ENCODE results near the gene ANO10. TPM values are rescaled to one million over a fixed set of nuclear protein-coding genes. Genes with fewer than 3 reads are reported as not detected.

ANO10 gene
- total and polyA plus RNA-seq, 2 donors (not counting 3 experiments of a cell fraction or from before 2014, with no cell fraction given), result 28.4 to 45.8 TPM

DNA sequence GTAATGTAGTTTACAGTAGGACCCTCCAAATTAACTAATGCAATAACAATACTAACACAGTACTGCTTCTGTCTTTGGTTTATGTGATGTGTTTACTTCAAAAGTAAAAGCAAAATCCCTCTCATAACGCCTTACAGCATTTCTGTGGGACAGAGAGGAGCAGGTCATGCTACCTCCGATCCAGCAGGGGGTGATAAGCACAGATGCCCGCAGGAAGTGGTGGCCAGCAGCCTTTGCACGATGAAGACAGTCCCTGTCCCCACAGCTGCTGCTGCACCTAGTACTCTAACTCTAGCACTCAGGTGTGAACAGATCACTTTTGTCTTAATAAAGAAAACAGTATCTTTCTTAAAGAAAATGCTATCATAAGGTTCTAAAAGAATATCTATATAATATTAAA, 38.3 kb downstream of the ANO10 start:
- DNase-seq (ENCODE audit: low read depth, low spot score) (no peak), FAIRE-seq (no peak)
- POLR2A ChIA-PET, result no interaction called here
- Histone ChIP-seq H3K27ac (ENCODE audit: insufficient read depth, low read depth, low read length) (no peak overlapping the region), H3K4me1 (ENCODE audit: control insufficient read depth, extremely low read depth, insufficient read depth, low read length) (peaks cover 20% of the 10 kb centered on the region), H3K36me3 (ENCODE audit: control insufficient read depth in 2 of 2, extremely low read depth in 1 of 2, insufficient read depth in 2 of 2, low read length in 2 of 2) (no peaks in the 10 kb centered on the region), H3K27me3 (ENCODE audit: control insufficient read depth in 2 of 2, insufficient read depth in 2 of 2, low read length in 2 of 2) (no peaks in the 10 kb centered on the region), H3K9me3 (replicated peaks; ENCODE audit: control insufficient read depth, insufficient read depth, low read length) (no peaks in the 10 kb centered on the region), H3K9me1 (replicated peaks; ENCODE audit: control insufficient read depth, extremely low read depth, insufficient read depth, low read length) (no peaks in the 10 kb centered on the region), H3K4me2 (ENCODE audit: insufficient read depth, low read length) (no peak overlapping the region), H2AFZ (ENCODE audit: low read depth, low read length) (no peak overlapping the region), H4K20me1 (replicated peaks; ENCODE audit: control insufficient read depth, extremely low read depth, insufficient read depth, low read length) (no peaks in the 10 kb centered on the region), H3K79me2 (ENCODE audit: control insufficient read depth, insufficient read depth, low read length) (peaks cover 4% of the 10 kb centered on the region), H3K4me3 (replicated peaks in 1 of 3; ENCODE audit: insufficient read depth in 1 of 3, low read depth in 1 of 3, low read length in 3 of 3) (no peak overlapping the region), H3K9ac (replicated peaks; ENCODE audit: extremely low read depth, insufficient read depth, low read length) (no peak overlapping the region)
- CTCF ChIA-PET, result no interaction called here
- intact Hi-C loops (cut with micrococcal nuclease) (no loop called here), dilution Hi-C loops (cut with MboI; ENCODE audit: extremely low pct_ligation_motif_present, low sequenced_read_pairs) (no loop called here)
- TF ChIP-seq, protein P1, sequence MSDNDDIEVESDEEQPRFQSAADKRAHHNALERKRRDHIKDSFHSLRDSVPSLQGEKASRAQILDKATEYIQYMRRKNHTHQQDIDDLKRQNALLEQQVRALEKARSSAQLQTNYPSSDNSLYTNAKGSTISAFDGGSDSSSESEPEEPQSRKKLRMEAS (IDR thresholded peaks at IDR 0.05; ENCODE audit: insufficient read depth, insufficient read length), result no peak
- TF ChIP-seq JUN (IDR thresholded peaks at IDR 0.05; ENCODE audit: borderline replicate concordance, insufficient read depth, insufficient read length, low read depth), result no peak
- no peak for TF ChIP-seq POLR2AphosphoS5 (IDR thresholded peaks at IDR 0.05; ENCODE audit: insufficient read depth, low read depth, low read length)
- no peak for TF ChIP-seq GATA2 (IDR thresholded peaks at IDR 0.05; ENCODE audit: insufficient read depth, insufficient read length, low read depth, low read length)
- TF ChIP-seq POLR2A (IDR thresholded peaks at IDR 0.05; ENCODE audit: low read depth, low read length), result no peak
- no peak for TF ChIP-seq EZH2 (IDR thresholded peaks at IDR 0.05; ENCODE audit: borderline replicate concordance, low read depth, low read length, severe bottlenecking)
- TF ChIP-seq MYC (IDR thresholded peaks at IDR 0.05; ENCODE audit: low read depth, low read length), result no peak
- no peak for TF ChIP-seq FOS (IDR thresholded peaks at IDR 0.05; ENCODE audit: borderline replicate concordance, insufficient read depth, low read length)
- TF ChIP-seq, protein P2, sequence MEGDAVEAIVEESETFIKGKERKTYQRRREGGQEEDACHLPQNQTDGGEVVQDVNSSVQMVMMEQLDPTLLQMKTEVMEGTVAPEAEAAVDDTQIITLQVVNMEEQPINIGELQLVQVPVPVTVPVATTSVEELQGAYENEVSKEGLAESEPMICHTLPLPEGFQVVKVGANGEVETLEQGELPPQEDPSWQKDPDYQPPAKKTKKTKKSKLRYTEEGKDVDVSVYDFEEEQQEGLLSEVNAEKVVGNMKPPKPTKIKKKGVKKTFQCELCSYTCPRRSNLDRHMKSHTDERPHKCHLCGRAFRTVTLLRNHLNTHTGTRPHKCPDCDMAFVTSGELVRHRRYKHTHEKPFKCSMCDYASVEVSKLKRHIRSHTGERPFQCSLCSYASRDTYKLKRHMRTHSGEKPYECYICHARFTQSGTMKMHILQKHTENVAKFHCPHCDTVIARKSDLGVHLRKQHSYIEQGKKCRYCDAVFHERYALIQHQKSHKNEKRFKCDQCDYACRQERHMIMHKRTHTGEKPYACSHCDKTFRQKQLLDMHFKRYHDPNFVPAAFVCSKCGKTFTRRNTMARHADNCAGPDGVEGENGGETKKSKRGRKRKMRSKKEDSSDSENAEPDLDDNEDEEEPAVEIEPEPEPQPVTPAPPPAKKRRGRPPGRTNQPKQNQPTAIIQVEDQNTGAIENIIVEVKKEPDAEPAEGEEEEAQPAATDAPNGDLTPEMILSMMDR (IDR thresholded peaks at IDR 0.05; ENCODE audit: extremely low read depth in 1 of 2, insufficient read depth in 1 of 2, low read depth in 1 of 2, low read length in 2 of 2), result no peak
- BruUV-seq (replicated peaks), result no TSS peak
